Measurements from ENCODE around the gene UBE2H.
"Not testable (repeated sequence)": the region's sequence is repeated elsewhere in the genome, so short reads cannot be mapped to it uniquely, and the experiment has no call there.

The UBE2H gene

DNA sequence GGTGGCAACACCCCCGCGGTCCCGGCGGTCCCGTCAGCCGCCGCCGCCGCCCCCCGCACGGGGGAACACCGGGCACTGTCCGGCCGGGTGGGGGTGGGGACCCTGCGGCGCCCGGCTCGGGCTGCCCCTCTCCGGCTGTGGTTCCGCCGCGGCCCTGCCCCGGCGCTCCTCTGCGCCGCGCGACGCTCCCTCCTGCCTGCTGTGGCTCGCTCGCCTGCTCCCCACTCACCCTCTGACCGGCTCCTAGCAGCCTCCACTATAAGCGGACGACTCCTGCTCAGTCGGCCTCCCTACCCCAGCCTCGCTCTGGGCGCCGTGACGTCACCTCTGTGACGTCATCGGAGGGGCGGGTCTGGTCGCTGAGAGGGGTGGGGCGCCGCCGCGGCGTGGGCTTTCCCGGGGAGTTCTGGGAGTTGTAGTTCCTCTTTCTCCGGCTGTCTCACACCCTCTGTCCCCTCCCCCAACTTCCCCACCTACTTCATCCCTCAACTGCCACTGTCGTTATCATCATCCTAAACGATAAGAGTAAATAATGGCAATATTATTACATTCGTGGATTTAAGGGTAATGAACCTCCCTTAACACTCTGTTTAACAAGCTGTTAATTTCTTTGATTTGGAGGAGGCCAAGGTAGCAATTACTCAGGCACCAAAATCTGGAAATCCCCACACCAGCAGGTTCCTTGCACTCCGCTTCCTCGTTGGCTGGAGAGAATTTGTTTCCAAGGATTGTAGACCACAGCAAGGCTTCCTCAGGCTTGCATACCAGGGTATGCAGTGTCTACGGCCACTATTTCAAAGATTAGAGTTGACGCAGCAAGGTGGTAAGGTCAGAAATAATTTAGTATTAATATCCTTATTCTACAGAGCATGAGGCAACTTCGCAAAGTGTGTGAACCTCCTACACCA lies at the start of gene UBE2H:
UBE2H (minus strand) TSS at position 308 of the 908 bp plus-strand sequence. CDS start 405 bp downstream, outside the sequence.
- peak; percentile 95 for DNase-seq

DNA sequence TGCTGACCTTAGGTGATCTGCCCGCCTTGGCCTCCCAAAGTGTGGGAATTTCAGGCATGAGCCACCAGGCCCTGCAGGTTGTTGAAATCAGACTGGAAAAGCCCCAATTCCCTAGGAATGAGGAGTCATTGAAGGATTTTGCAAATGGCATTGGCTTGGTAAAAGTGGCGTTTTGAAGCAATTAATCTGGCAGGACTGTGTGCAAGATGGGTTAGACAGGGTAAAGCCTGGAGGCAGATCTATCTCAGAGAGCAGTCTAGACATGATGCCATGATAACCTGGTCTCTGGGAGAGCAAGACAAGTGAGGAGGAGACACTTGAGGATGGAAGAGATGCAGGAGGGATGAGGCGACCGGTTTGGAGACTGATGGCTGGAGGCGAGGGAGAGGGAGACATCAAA lies 45.7 kb upstream of the UBE2H start:
- no peak for DNase-seq

DNA sequence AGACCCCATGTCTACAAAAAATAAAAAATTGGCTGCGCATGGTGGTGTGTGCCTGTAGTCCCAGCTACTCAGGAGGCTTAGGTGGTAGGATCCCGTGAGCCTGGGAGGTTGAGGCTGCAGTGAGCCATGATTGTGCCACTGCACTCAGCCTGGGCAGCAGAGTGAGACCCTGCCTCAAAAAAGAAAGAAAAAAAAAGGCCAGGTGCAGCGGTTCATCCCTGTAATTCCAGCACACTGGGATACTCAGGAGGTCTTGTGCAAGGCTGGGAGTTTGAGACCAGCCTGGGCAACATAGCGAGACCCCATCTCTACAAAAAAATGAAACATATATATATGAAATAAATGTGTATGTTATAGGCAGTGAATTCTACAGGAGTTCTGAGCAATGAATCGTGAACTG lies 44.5 kb upstream of the UBE2H start:
- DNase-seq: no peak

DNA sequence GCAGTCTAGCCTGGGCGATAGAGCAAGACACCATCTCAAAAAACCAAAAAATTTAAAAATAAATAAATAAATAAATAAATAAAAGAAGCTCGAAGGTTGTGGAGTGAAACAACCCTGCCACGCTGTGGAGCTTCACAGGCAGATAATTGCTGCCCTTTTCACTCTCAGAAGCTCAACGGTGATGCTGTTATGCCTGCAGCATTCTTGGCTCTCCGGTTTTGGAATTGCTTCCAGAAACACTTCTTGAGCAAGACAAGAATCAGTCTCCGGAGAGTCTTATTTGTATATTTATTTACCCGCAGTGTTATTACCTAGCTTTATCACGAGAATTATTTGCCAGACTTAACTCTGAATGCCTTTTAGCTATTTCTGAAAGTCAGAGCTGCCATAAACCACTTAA lies 40.5 kb upstream of the UBE2H start:
- no peak for DNase-seq

- no peak for DNase-seq
Observed at GRCh38 chr7:129990403-129991192, 37.8 kb upstream of the UBE2H start.

- DNase-seq: peak; percentile 52
Observed at GRCh38 chr7:129989466-129989865, 36.7 kb upstream of the UBE2H start.

GRCh38 chr7:129986600-129986999 lies 33.8 kb upstream of the UBE2H start:
- DNase-seq: no peak

- no peak for DNase-seq
Observed at GRCh38 chr7:129980667-129981066, 27.9 kb upstream of the UBE2H start.

GRCh38 chr7:129975309-129975708 lies 22.5 kb upstream of the UBE2H start:
- DNase-seq: no peak

GRCh38 chr7:129970816-129971215 lies 18.1 kb upstream of the UBE2H start:
- DNase-seq: no peak

- DNase-seq: no peak
Observed at GRCh38 chr7:129969881-129970446, 17.2 kb upstream of the UBE2H start.

GRCh38 chr7:129968592-129969383 lies 16.0 kb upstream of the UBE2H start:
- no peak for DNase-seq

DNA sequence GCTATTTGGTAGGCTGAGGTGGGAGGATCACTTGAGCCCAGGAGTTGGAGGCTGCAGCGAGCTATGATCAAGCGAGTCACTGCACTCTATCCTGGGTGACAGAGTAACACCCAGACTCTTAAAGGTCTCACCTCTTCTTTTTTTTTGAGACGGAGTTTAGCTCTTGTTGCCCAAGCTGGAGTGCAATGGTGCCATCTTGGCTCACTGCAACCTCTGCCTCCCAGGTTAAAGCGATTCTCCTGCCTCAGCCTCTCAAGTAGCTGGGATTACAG lies 7.4 kb upstream of the UBE2H start:
- not testable (repeated sequence) for DNase-seq

DNA sequence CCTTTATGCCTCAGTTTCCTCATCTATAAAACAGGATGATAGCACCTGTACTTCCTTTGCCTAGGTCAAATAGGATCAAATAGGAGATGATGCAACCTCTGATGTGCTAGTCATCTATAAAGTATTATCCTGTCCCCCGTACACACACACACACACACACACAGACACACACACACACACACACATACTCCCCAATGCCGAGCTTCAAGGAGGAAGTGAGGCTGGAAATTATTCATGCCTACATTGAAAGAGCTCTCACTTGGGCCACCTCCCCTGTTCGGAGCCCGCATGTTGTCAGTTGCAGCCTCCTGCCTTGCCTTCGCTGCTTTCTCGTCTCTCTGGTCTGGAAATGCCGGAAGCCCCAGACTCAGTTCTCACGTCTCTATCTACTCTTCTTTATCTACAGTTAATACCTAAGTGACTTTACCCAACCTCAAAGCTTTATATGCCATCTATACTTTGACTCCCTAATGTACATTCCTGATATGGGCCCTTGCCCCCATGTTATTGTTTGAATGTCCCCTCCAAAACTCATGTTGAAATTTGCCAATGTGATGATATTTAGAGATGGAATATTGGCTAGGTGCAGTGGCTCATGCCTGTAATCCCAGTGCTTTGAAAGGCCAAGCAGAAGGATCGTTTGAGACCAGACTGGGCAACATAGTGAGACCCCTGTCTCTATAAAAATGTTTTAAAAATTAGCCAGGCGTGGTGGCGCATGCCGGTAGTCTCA lies 6.9 kb upstream of the UBE2H start:
- no peak for DNase-seq

GRCh38 chr7:129958643-129959470 lies 6.1 kb upstream of the UBE2H start:
- DNase-seq: peak; percentile 16

DNA sequence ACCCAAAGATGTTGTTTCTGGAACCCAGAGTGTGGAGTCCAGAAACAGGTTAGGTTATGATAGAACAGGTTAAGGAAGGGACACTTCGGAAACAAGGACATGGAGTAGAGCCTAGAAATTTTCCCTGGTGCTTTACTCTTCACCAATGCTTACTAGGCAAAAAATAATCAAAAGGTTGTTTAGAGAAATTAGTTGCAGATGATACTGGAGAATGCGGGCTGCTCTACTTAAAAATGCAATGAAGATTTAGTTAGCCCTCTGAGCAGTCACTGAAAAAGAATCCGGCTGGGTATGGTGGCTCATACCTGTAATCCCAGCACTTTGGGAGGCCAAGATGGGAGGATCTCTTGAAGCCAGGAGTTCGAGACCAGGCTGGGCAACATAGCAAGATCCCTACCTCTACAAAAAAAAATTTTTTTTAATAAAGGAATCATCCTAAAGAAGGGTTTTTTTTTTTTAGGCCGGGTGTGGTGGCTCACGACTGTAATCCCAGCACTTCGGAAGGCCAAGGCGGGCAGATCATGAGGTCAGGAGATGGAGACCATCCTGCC lies 3.3 kb upstream of the UBE2H start:
- no peak for DNase-seq

DNA sequence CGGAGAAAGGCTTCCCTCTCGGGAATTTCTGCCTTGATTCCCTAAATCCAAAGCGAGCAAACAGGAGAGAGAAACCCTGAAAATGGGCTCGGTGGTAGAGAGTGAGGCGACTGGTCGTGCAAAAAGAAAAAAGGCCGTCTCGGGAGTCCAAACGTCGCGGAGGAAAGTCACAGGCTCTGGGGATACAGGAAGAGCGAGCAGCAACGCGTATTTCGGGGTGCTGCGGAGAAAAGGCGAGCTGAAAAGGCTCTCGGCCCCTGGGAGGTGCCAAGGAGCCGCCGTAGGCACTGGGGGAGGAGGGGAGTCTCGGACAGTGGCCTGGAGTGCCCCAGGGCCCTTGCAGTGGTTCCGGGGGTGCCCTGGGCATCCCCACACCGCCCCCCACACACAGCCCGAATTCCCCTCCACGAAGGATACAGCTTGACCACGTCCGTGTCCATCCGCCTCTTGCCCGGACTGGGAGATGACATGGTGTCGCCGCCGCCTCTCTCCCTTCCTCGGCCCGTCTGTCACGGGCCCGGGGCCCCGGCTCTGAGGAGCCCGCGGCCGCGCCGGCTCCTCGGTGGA lies 591 bp downstream of the UBE2H start:
- DNase-seq: peak; percentile 77

- peak; percentile 39 for DNase-seq
Observed at GRCh38 chr7:129951226-129952085, 1.3 kb downstream of the UBE2H start.

GRCh38 chr7:129950933-129951225 lies 1.9 kb downstream of the UBE2H start:
- DNase-seq: no peak
